Activated T-helper 9 cell treated with anti-CD3 and anti-CD28 coated beads, Interleukin-2, amount 50 U/mL, for 16 hours (primary cell): ENCODE data around the gene OR2T3.
"Not testable (repeated sequence)": the region's sequence is repeated elsewhere in the genome, so short reads cannot be mapped to it uniquely, and the experiment has no call there.

Experiments used
- DNase-seq: peaks from one replicate; pipeline ENCODE4 v3.0.0-alpha.2; 2020; ENCODE audit warnings: low read depth

Gene OR2T3

GRCh38 chr1:248473051-248473450 is at the start of gene OR2T3:
TSS of gene OR2T3 (plus strand) at chr1:248473351. CDS start at chr1:248473351, 0 bp downstream.
- DNase-seq, result not testable (repeated sequence)

GRCh38 chr1:248427526-248428191 is 45.5 kb upstream of the OR2T3 start:
- DNase-seq, result not testable (repeated sequence)

DNA sequence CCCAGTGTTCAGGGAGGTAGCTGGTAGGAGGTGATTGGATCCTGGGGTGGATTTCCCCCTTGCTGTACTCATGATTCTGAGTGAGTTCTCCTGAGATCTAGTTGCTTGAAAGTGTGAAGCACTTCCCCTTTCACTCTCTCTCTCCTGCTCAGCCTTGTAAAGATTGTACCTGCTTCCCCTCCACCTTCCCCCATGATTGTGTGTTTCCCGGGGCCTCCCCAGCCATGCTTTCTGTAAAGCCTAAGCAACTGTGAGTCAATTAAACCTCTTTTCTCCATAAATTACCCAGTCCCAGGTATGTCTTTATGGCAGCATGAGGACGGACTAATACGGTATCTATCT is 45.0 kb upstream of the OR2T3 start:
- DNase-seq, result not testable (repeated sequence)

DNA sequence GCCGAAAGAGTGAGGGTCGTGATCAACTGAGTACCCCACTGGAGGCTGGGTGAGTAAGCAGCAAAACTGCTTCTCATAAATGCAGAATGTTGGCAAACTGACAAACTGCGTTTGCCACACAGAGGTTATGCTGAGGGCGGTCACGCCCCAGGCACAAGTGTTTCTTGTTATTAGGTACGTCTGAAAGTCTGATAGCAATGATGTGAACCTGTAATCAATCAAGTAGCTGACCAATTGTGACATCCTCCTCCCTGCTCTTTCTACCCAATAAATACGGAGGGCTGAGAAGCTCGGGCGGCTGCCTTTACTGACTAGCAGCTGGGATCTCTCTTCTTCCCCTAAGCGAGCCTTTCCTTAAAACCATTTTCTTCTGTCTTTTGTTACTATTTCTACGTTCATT is 41.5 kb upstream of the OR2T3 start:
- not testable (repeated sequence) for DNase-seq

DNA sequence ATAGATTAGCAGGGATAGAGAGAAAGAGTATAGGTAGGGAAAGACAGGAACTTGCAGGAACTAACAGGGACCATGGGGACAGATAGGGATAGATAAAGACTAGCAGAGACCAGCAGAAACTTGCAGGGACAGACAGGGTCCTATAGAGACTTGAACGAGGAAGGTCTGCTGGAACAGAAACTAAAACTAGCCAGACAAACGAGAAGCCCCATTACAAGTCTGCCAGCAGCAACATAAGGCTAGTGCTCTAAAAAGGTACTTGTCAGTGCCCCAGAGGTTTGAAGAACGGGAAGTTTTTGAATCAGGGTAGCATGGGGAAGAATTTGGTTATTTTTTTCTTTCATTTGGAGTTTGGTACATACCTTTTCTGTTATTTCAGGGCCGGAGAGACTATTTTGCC is 41.0 kb upstream of the OR2T3 start:
- not testable (repeated sequence) for DNase-seq

GRCh38 chr1:248433811-248434415 is 39.2 kb upstream of the OR2T3 start:
- DNase-seq, result not testable (repeated sequence)

GRCh38 chr1:248434913-248435312 is 38.2 kb upstream of the OR2T3 start:
- not testable (repeated sequence) for DNase-seq

DNA sequence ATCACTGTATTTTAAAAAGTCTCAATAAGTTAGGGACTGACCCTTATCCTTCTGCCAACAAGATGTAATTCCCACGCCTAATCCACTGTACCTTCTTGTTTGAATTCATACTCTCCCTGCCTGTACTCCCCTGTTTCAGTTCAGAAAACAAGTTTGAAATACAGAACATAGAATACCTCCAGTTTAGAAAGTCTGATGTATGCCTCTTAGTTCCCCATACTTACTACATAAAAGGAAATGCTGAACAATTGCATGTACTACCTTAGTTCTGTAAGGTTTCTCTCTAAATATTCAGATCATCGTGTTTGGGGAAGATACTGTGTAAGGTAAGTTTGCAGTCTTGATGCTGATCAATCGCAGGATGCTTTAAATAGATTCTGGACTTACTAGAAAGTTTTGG is 36.8 kb upstream of the OR2T3 start:
- DNase-seq, result not testable (repeated sequence)

DNA sequence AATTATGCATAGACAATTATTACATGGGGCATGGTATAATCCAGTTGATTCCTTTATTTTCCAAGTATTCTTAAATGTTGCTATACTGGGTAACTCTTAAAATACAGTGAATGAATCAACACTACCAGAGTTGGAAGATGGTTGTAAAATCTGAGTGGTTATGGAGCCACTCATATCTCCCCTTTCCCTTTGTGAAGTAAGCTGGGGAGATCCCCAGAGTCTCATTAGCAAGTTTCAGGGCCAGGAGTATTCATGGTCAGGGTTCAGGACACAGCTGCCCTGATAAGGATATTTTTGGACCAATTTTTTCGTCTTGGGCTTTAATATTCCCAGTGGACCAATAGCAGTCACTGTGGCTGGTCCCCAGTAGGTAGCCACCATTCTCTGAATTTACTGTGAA is 34.5 kb upstream of the OR2T3 start:
- not testable (repeated sequence) for DNase-seq

GRCh38 chr1:248439283-248439682 is 33.9 kb upstream of the OR2T3 start:
- DNase-seq, result not testable (repeated sequence)

DNA sequence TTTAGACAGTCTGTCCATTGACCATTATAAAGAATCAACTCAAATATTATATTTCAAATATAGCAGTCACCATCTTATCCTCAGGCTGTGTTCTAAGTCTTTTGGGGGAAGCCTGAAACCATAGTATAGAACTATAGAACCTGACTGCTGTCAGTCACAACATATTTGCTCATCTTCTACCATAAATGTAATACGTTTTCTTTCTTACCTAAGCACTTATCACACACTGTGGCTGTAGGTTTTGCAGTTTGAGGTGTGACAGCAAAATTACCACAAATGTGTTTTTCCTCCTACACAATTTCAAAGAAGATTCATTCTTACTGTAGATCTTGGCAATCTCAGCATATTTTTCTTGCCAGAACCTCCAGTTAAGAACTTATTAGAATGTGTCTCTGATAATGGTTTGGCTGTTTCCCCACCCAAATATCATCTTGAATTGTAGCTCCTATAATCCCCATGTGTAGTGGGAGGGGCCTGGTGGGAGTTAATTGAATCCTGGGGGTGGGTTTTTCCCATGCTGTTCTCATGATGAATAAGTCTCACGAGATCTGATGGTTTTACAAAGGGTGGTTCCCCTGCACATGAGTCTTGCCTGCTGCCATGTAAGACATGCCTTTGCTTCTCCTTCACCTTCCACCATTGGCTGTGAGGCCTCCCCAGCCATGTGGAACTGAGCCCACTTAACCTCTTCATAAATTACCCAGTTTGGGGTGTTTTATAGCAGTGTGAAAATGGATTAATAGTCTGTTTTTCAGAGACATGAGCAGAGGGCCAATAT is 30.5 kb upstream of the OR2T3 start:
- DNase-seq, result not testable (repeated sequence)

DNA sequence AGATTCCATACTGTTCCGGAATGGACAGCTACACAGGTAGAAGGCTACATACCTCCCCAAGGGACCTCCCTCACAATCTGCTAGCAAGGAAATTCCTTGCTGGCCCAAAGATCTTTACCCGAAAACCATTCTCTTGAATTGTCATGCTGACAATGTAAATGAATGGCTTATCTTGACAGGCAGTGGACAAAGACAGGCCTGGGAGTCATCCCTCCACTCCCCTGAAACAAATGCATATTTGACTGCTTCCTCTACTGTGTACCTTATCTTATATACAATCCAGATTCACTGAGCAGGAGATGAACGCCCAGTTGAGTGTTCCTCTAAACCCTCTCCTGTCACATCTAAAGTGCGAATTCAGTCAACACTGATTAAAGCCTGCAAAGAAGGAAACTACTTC is 28.5 kb upstream of the OR2T3 start:
- DNase-seq, result not testable (repeated sequence)

DNA sequence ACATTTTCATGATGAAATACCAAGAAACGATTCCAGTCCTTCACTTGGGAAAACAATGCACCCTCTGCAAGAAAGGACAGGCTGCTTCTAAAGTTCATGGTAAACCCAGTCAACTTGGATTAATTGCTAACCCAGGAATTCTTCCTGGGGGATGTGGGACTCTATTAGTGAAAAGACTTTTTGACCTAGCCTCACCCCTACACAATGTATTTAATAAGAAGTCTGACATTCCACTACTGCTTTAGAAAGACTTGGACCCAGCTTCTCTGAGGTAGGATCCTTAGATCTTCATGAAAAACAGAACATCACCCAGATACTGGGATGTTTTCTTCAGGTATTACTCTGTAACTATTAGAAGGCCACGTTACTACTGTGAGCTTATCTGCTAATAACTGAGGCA is 27.8 kb upstream of the OR2T3 start, which contains the start of gene OR2T2:
Gene OR2T2, plus strand, starts transcription at position 239 of the 400 bp plus-strand sequence. CDS start 7,161 bp downstream, outside the sequence.
- not testable (repeated sequence) for DNase-seq

GRCh38 chr1:248448409-248449074 is 24.6 kb upstream of the OR2T3 start:
- not testable (repeated sequence) for DNase-seq

DNA sequence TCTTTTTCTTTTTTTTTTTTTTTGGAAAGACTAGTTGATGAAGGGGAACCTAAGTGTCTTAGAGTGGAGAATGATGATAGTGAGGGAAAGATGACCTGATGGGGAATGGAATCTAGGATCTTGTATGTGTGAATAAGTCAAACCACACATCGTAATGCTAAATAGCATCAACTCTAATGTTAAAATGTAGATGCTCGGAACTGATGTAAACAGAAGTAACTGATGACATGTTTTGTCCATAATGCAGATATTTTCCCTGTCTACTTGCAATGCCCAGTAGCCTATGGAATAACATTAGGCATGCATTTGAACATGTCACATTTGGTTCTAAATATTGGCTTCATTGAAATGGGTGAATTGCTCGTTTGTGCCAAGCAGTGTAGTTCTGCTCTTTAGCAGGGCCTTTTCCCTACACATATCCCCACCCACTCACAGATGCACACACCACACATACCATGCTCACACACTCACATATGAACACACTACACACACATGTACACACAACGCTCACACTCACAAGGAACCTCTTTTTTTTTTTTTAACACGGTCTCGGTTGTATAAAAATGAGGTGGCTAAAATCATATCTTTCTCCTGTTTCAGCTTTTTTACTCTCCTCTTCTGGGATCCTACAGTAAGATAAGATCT is 23.2 kb upstream of the OR2T3 start:
- DNase-seq, result not testable (repeated sequence)

DNA sequence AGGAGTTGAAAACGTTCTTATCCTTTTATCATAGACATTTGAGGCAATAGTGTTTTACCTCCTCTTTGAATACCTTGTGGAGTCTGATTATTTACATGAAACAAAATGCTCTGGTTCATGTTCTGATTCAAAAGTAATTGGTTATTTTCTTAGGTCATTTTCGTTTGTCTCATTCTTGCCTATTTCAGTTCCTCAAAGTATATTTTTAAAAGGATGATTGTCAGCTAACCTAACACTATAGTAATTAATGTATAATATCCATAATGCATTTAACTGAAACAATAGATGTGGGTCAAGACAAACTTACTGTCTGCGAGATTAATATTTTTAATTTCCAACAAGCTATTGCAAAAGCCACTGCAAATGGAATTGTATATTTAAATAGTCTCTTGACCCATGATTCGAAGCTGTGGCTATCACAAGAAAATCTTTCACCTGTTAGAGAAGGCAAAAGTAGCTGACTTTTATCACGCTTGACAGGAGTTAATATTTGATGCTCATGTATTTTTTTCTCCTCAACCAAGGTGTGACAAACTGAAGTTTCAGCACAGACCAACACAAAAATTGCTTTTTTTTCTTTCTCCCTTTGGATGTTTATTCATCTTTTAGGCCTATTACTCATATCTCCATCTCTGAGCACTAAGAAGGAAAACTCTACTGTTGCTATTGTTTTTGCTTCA is 22.5 kb upstream of the OR2T3 start:
- not testable (repeated sequence) for DNase-seq

GRCh38 chr1:248453619-248454018 is 19.5 kb upstream of the OR2T3 start:
- not testable (repeated sequence) for DNase-seq

- not testable (repeated sequence) for DNase-seq
Observed at GRCh38 chr1:248455045-248455444, 18.1 kb upstream of the OR2T3 start.

GRCh38 chr1:248456635-248457034 is 16.5 kb upstream of the OR2T3 start:
- DNase-seq, result not testable (repeated sequence)

DNA sequence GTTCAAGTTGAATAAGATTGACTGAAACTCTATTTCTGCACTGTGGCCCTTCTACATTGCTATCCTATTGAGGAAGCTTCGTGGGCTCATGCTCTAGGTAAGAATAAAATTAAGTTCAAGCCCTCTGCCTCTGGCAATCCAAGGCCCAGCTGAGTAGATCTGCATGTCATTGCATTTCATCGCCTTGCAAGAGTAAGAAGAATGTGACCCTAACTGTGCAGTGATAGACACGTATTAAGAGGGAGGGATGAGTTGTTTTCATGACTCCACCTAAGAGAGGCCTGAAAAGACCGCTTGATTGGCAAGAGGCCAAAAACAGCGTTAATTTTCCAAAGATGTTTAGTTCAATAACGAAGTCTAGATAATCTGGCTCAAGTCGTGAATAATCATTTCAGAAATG is 14.0 kb upstream of the OR2T3 start:
- not testable (repeated sequence) for DNase-seq

- DNase-seq, result no peak
Observed at GRCh38 chr1:248471154-248471553, 2.0 kb upstream of the OR2T3 start.
